HG03457 (cell line): ENCODE measurements around the gene CETN1.

ENCODE experiments used
- ATAC-seq: cut with Tn5 transposase; IDR thresholded peaks from one replicate; pipeline ENCODE4 v1.9.1; 2021; ENCODE audit warnings: moderate number of reproducible peaks; ENCODE audit not compliant: unreplicated experiment

CETN1 gene

GRCh38 chr18:621291-622043 lies 41.3 kb downstream of the CETN1 start:
- ATAC-seq = no peak

- ATAC-seq = no peak
Measured at GRCh38 chr18:622289-622688, 42.1 kb downstream of the CETN1 start.

- no peak for ATAC-seq
Measured at GRCh38 chr18:623761-624620, 43.8 kb downstream of the CETN1 start.

GRCh38 chr18:627231-627630 lies 47.1 kb downstream of the CETN1 start:
- ATAC-seq = no peak

GRCh38 chr18:629269-630150 lies 49.3 kb downstream of the CETN1 start:
- ATAC-seq = no peak

GRCh38 chr18:631560-631959 lies 51.4 kb downstream of the CETN1 start:
- no peak for ATAC-seq
